HTR-8/SVneo (cell line): ENCODE results near the gene PAX5.

Source experiments
- DNase-seq: peaks from one replicate; pipeline ENCODE4 v3.0.0; 2011; ENCODE audit warnings: low spot score, mixed read lengths; ENCODE audit not compliant: insufficient read length
- FAIRE-seq: peaks from 2 replicates; lab custom pipeline; 2011; peaks lifted over from hg19 to GRCh38; lab: Jason Lieb, UNC

PAX5 gene

DNA sequence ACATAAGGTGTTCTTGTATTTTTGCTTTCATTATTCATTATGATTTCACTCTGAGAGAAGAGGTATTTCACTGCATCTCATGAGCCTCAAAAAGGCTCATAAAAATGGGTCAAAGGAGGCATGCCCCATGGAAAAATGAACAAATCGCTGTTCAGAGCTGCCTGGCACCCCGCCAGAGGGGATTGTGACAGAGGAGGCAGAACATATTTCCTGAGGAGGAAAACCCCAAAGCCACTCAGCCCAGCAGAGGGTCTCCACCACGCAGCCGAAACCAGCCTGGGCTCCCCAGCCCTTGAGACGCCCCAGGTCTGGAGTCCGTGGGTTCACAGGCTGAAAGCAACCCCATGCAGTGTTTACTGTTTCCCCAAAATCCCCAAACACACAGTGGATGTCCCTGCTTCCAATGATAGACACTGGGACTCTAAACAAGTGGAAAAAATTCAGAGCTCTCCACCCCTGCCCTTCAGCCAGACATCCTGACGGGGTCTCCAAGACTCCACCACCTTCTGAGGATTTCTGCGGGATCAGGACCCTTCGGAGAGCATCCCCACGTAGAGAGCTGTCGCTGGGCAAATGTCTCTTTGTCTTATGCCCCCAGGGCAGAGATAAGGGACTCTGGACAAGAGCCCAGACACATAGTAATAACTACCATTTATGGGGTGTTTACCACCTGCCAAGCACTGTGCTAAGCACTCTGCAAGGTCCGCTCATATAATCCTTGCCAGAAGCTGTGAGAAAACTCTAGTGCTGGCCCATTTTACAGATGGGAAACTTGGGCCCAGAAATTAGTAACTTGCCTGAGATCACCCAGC, 122.3 kb downstream of the PAX5 start:
- FAIRE-seq (no peak), DNase-seq (no peak)

DNA sequence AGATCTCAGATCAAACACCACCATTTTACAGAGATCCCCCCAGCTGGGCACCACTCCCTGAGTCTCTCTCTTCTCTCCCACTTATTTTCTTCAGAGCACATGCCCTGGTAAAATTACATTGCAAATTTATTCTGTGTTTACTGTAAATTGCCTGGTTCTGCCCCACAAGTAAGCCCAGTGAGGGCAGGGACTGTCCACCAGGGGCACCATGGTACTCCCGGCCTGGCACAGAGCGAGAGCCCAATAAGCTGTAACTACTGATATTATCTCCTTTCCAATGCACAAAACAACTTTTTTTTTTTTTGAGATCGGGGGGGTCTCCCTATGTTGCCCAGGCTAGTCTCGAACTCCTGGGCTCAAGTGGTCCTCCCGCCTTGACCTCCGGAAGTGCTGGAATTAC, 123.0 kb downstream of the PAX5 start:
- DNase-seq = no peak

DNA sequence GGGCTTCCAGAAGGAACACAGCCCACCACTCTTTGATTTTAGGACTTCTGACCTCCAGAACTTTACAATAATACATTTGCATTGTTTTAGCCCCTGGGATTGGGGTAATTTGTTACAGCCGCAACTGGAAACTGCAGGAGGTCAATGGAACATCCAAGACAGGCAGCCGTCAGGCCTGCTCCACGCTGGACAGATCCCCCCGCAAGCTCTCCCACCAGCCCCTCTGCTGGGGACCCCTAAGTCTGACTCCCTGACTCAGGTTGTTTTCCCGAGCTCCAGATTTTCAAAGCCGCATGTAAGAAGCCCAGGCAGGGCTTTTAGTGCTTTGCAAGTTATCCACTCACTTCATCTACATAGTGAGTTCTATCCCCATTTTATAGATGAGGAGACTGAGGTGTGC, 127.6 kb downstream of the PAX5 start:
- DNase-seq (no peak), FAIRE-seq (no peak)

More for the DNA sequence above, 123.0 kb downstream of the PAX5 start:
- no peak for FAIRE-seq

DNA sequence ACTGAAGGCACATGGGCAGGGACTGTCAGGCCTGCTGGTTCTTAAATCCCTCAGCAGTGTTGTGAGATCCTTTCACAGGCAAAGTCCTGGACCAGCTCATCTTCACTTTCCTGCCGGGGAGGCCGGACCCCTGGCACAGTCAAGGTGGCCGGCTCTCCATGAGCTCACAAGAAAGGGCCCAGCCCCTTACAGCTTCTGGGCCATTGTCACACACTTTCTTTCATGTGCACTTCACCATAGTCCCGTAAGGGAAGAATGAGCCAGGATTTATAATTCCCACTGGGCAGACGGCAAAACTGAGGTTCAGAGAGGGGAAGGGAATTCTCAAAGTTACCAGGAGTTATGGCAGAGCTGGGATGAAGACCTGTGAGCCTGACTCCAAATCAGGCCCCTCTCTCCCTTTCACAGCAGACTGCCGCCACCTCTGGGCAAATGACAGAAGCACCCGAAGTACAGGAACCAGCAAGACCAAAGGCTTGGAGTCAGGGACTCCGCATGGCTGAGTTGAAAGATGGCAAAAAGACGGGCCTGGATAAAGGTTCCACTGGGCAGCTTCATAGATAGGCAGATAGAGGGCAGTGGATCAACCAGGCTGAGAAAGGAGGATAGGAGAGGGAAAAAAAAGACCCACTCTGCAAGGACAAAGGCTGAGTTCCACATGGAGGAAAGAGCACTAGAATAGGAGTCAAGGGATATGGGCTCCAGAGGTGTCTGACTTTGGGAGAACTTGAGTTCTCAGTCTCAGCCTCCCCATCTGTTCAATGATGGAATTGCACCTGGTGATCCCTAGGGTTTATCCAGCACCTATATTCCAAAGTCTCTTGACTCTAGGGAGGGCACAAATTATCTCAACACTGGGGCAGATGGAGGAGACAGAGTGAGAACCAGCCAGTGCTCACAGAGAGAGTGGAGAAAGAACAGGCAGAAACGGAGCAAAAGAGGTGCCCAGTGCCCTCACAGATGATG, 128.7 kb downstream of the PAX5 start:
- DNase-seq (no peak), FAIRE-seq (no peak)

DNA sequence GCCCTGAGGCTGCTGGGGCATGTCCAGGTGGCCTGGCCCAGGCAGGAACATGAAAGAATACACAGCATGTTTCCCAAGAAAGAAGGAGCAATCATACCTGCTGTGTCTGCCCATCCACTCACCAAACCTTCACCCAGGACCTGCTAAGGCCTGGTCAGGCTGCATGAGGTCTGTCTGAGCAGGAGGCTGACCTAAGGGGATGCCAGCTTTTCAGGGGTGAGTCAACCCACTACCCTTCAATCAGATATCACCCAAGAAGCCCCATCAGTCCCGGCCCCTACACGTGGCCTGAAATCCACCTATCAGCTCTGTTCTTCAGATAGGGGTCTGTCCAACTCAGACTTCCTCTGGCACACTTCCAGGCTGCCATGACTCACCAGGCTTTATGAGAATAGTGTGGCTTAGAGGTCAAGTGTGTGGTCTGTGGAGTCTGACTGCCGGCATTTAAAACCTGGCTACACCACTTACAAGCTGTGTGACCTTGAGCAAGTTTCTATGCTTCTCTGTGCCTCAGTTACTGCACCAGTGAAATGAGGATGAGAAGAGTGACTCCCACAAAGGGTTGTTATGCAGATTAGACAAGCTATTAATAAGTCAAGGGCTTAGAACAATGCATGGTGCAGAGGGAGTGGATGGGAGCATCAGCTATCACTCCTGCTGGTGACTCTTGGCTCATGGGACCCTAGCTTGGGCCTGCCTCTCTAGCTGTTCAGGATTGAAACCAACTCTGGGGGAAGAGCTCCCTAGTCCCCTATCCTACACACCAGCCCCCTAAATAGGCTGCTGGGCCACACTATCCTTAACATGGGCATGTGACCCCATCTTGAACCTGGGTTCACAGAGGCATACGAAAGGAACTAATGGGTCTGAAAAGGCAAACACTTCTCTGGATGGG, 130.3 kb downstream of the PAX5 start:
- FAIRE-seq (peak; percentile 54), DNase-seq (peak; percentile 68)

DNA sequence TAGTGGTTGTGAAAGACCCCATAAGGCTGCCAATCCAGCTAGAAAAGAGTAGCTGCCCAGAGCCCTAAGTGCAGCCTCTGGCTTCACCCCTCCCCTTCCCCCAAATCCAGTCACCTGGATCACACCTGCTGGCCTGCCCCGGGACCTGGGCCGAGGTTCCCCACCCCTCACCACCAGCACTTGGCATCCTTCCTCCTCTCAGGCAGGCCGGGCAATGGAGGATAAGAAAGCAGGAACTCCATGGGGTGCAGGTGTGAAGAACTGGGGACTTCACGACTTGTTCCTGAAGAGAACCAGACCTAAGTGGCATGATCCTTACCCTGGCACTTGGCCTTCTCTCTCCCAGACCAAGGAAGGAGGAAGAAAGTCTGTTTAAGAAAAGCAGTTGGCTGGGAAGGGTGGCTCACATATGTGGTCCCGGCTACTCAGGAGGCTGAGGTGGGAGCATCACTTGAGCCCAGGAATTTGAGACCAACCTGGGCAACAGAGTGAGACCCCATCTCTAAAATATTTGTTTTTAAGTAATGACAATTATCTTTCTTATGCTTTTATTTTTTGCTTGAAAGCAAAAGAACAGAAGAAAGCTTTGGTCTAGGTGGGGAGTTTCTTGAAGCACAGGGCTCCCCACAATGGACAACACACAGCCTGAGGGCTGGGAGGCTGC, 131.1 kb downstream of the PAX5 start:
- FAIRE-seq (no peak), DNase-seq (no peak)

DNA sequence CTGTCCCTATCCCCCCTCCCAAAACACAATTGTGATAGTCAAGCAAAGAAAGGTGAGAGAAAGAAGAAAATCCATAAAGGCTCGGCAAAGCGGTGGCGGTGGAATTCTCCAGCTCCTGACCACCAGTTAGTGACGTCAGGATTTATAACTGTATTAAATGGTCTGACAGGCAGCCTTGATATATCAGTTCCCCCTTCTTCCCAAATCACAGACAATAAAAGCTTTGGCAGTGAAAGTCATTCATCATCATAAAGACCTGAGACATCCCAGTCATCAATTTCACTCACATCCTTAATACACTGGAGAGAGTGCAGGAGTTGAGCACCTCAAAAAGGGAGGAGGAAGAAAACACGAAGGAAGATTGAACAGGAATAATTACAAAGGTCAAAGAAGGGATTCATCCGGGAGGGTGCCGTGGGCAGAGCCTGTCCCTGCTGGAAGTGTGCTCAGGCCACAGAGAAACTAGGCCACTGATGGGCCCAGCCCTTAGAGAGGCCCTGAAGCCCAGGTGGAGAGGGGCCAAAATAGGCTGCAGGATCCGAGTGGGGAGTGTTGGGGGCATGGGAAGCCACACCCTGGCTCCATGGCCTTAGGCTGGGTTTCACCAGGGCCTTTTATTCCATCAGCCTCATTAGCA, 131.9 kb downstream of the PAX5 start:
- DNase-seq (no peak), FAIRE-seq (no peak)

DNA sequence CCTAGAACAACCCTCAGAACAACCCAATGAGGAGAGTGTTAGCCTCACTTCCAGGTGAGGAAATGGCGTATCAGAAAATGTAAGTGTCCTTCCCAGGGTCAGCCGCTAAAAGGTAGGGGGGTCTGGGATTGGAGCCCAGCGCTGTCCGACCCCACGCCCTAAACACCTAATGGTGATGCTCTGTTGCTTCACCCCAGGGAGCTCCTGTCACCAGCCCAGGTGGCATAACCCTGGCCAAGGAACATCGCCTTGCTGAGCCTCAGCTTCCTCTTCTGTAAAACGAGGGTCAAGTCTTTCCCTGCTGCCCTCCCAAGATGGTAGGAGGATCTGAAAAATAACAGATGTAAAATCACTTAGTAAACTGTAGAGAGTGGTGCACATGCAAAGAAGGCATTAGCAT, 132.5 kb downstream of the PAX5 start:
- no peak for FAIRE-seq

DNA sequence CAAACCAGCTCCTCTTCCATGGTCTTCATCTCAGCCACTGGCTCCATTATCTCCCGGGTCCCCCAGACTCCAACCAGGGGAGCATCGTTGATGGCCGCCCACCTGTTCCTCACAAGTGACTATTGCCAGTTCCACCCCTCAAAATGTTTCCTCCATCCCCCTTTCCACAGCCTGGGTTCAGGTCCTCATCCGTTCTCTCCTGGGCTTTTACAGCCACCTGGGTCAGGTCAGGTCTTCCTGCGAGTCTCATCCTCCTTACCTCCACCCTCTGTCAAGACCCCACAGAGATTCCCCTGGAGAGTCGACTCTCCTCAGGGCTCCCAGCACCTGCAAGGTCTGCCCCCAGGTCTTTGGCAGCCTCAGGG, 133.2 kb downstream of the PAX5 start:
- DNase-seq = no peak
- FAIRE-seq = no peak

More for the DNA sequence above, 132.5 kb downstream of the PAX5 start:
- DNase-seq = no peak

DNA sequence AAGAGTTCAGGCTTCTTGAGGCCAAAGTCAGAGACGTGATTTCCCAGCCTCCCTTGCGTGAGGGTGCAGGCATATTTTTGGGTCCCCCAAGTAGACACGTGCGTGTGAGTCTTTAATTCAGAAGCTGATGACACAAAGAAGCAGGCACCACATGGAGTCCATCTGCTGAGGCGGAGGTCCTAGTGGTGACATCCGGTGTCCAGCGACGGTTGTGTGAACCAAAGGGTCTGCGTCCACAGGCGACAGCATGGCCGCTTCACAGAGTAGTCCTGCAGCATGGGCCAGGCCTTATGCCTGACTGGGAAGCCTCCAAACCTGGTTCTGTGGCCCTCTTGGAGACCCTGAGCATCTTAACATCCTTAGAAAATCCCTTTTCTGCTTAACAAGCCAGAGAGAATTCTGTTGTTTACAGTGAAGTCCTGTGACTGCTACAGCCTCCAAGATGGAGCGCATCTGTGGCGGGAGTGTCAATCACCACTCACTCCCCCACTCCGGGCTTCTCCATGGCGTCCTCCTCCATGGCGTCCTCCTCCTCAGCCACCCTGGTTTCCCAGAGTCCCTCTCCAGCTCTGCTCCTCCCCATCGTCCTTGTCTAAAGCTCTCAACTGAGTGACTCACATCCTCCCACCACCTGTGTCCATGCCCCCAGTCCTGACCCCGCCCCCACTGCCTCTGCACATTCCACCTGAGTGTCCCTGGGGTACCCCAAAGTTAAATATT, 133.8 kb downstream of the PAX5 start:
- no peak for DNase-seq
- no peak for FAIRE-seq

DNA sequence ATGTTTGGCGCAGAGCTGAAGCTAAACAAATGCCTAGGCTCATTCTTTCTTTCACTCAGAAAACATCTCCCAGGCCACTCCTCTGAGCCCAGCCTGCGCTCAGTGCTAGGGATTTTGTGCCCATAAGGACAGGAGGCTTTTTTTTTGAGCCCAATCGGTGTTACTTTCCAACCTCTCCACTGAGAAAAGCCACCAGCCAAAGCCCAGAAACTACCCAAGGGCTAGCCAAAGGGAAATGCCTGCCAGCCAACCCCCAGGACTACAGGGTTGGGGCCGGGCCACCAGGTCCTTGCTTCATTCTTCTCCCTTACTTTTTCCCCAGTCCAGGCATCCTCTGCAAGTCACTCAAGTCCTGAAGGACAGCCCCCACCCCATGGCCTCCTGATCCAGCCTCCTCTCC, 134.7 kb downstream of the PAX5 start:
- FAIRE-seq (no peak), DNase-seq (no peak)

DNA sequence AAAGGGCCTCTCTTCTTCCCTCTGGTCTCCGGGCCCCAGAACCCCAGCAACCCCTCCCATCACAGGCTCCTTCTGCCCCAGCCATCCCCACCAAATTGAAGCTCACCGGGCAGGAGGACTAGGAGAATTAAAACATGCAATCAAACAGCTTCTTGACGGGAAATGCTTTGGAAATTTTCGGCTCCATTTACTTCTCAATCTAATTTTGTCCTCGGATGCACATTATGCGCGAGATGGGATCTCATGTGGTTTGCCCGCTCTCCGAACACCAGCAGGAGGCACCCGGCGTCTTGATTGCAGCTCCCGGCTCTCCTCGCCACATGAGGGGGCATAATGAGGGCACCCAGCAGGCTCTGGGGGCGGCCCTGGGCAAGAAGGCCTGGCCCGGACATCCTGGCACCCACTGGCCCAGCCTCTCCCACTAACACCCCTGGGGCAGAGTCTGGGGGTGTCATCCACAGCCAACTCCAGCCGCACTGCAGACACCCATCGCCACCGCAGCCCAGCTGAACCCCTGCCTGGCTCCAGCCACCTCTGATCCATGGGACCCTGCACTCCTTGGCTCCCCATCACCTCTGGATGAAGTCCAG, 135.5 kb downstream of the PAX5 start:
- FAIRE-seq (no peak), DNase-seq (no peak)

DNA sequence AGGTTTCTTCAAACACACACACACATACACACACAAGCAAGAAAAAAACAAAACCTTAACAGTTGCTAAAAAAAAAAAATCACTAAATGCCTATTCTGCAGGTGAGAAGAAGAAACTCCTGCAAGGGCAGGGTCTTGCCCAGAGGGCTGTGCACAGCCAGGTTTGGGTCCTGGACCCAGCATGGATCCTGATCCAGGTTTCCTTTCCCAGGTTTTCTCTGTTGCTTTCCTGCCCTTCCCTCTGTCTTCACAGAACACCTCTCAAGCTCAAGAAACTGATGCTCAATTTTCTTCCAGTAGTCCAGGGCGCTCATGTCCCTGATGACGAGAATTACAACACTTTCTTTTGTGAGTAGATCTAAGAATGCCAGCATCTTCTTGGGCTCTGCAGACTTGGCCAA, 136.6 kb downstream of the PAX5 start:
- no peak for DNase-seq
- no peak for FAIRE-seq

DNA sequence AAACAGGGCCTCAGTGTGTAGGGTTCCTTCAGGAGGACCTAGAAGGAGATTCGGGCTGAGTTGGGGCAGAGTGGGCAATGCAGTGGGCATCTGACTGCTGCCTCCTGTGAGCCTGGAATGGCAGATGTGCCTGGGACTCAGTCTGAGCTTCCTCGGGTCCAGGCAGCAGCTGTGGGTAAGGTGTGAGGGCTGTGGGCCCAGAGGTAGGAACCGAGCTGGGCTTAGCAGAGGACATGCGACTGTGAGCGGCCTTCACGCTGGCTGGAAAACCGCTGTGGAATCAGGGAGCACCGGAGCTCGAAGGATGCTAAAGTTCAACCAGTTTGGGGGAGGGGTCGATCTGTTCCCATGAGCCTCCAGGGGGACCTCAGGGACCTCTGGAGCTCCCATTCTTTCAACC, 137.0 kb downstream of the PAX5 start:
- DNase-seq (no peak), FAIRE-seq (no peak)

DNA sequence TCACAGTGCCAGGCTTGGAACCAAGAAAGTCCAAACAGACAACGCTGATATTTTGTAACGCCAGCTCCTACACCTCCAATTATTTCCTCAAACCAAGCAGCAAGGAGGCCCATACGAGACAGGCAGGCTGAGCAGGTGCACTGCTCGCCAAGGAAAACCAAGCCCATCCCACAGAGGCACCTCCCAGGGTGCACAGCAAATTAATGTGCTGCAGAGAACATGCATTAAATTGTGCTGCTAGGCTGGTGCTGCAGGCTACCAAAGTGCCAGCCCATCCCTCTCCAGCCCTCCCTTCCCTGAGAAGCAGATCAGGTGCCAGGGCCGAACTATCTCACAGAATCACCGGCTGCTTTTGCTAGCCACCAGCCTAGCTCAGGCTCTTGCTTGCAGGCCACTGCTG, 137.8 kb downstream of the PAX5 start:
- no peak for FAIRE-seq
- DNase-seq = no peak

DNA sequence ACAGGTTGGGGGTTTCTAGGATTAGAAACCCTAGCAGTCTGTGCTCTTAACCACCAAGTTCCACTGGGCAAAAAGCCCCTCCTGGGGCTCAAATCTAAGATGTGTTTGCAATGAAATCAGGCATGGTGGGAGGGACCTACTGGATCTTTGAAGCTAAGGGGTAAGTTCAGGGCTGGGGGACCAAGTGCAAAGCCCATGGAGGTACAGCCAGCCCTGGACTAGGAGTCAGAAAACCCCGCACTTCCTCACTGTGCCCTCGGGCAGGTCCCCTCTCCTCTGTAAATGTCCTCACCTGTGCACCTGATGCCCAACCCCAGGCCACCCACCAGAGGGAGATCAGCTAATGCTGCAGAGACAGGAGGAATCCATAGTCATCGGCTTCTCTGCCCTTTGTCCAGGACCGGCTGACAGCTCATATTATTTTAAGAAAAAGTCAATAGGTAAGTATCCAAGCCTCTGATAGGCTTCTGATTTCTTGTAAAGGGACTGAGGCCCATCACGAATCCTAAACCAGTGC, 138.3 kb downstream of the PAX5 start:
- FAIRE-seq = no peak
- DNase-seq = no peak

DNA sequence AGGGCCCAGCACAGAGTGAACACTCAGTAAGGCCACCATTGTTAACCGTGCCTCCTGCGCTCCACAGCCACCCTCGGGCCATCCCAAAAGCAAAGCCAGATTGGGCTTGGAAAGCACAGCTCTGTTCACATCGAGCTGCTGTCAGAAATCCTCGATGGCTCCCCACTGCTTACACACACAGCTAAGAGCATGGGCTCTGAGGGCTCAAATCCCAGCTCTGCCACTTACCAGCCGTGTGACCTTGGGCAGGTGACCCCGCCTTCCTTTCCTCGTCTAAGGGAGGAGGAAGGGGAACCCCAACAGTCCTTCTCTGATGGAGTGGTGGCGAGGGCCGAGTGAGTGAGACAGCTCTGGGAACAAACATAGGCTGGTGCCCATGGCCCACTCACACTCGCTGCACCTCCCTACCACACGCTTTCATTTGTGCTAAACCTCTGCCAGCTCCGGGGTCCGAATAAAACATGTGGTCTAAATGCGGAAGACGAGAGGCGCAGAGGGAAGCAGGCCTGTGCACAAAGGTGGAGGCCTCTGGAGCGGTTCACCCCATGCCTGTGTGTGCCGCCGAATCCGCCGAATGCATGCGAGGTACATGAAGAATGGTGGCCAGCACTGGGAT, 139.3 kb downstream of the PAX5 start:
- FAIRE-seq = no peak
- no peak for DNase-seq

DNA sequence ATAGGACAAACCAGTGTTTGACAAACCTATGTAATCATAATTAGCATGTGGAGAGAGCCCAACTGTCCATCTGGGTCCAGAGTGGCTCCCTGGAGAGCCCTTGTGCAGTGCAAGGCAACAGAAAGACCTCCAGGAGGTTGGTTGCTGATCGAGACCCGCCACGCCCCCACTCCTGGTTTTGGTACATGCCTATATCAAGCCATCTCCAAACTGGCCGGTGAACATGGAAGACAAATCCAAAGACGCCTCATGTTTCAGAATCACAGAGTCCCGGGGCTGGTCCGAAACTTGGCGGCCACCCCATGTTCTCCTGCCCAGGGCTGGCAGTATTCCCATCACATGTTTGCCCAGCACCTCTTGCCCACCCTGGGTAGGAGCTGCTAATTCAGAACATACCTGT, 140.2 kb downstream of the PAX5 start:
- DNase-seq (no peak), FAIRE-seq (no peak)
